ENCODE measurements around the gene ZNF787.

- TF ChIP-seq CTCF (conservative IDR thresholded peaks at IDR 0.05; ENCODE audit: low read length), result no peak
- TF ChIP-seq EZH2phosphoT487 (IDR thresholded peaks at IDR 0.05; ENCODE audit: borderline replicate concordance, low read depth, low read length), result no peak
Observed at GRCh38 chr19:56096665-56097064, 24.4 kb downstream of the ZNF787 start.
